Sigmoid colon (tissue), 3 donors: ENCODE data around the gene TANK.

Source experiments
- CTCF ChIP-seq, 4 experiments: fragments of 450-650 bp in 3 of 4; fragments of 200-600 bp in 1 of 4; IDR thresholded peaks; one replicate each; pipeline ENCODE4 v1.5.1; 2016 to 2019; ENCODE audit warnings: antibody characterized with exemption in 4 of 4, mild to moderate bottlenecking in 3 of 4, moderate library complexity in 2 of 4
- POLR2A ChIP-seq, 2 donors: fragments of 450-650 bp; IDR thresholded peaks; one replicate each; pipeline ENCODE4 v1.6.1; 2016; ENCODE audit warnings: antibody characterized with exemption in 2 of 2, mild to moderate bottlenecking in 2 of 2, moderate library complexity in 2 of 2

- no peak for TF ChIP-seq POLR2A (IDR thresholded peaks at IDR 0.05)
- no peak for TF ChIP-seq CTCF (IDR thresholded peaks at IDR 0.05)
These were observed 97.1 kb downstream of the TANK start for GRCh38 chr2:161257123-161257952.
